Heart left ventricle (tissue), 16 donors: Measurements from ENCODE around the gene TTI1. TPM values are rescaled to one million over a fixed set of nuclear protein-coding genes. Genes with fewer than 3 reads are reported as not detected.

ENCODE experiments used
- ATAC-seq, 4 donors: fragments of 200-7000 bp; cut with Tn5 transposase; one replicate each; pipeline ENCODE4 v1.9.1; 2020 to 2022; ENCODE audit warnings: moderate library complexity in 4 of 4, mild to moderate bottlenecking in 3 of 4, moderate number of reproducible peaks in 1 of 4
- DNase-seq, 5 donors: peaks; one replicate each; pipeline ENCODE4 v3.0.0-alpha.2; 2020
- H3K27ac ChIP-seq, 12 donors: fragments of 200-600 bp; sonication (generic) in 4 of 12; one replicate each; pipeline versions ENCODE4 v1.5.0 to v1.8.0; 2016 to 2022; ENCODE audit warnings: mild to moderate bottlenecking in 2 of 12
- H3K27me3 ChIP-seq, 9 donors: fragments of 200-600 bp; sonication (generic) in 2 of 9; one replicate each; pipeline versions ENCODE4 v1.5.1 to v1.8.0; 2016 to 2022; ENCODE audit warnings: mild to moderate bottlenecking in 3 of 9
- H3K36me3 ChIP-seq, 9 donors: fragments of 200-600 bp; sonication (generic) in 2 of 9; one replicate each; pipeline versions ENCODE4 v1.5.0 to v1.8.0; 2018 to 2022; ENCODE audit warnings: mild to moderate bottlenecking in 2 of 9
- H3K4me1 ChIP-seq, 12 donors: fragments of 200-600 bp; sonication (generic) in 4 of 12; one replicate each; pipeline versions ENCODE4 v1.5.0 to v1.8.0; 2016 to 2022; ENCODE audit warnings: mild to moderate bottlenecking in 3 of 12
- H3K4me3 ChIP-seq, 12 donors: fragments of 200-600 bp; sonication (generic) in 4 of 12; one replicate each; pipeline versions ENCODE4 v1.5.0 to v1.8.0; 2017 to 2022; ENCODE audit warnings: mild to moderate bottlenecking in 9 of 12, moderate library complexity in 4 of 12
- H3K9me3 ChIP-seq, 12 donors: fragments of 200-600 bp; sonication (generic) in 4 of 12; one replicate each; pipeline versions ENCODE4 v1.5.0 to v1.8.0; 2016 to 2022; ENCODE audit warnings: mild to moderate bottlenecking in 1 of 12
- POLR2A ChIP-seq, 2 donors: fragments of 450-650 bp; IDR thresholded peaks; one replicate each; pipeline ENCODE4 v1.6.1; 2017; ENCODE audit warnings: antibody characterized with exemption in 2 of 2, mild to moderate bottlenecking in 2 of 2, moderate library complexity in 2 of 2
- WGBS, 4 donors: extraction: QIAGEN DNeasy Blood & Tissue Kit in 2 of 4; methylation state at CpG; one replicate each; pipeline versions ENCODE4 v1.1.5 to v1.1.7; 2013 to 2018; 5-methylcytosine and 5-hydroxymethylcytosine counted together
- intact Hi-C, 10 donors: fragments of 100-400 bp; cut with DNase I; formaldehyde crosslinking; loops; one replicate each; pipeline versions ENCODE4 v1.11.1 to v1.14.2; 2022
- polyA plus RNA-seq, 2 donors: library from polyadenylated mRNA; stranded (reverse); fragments of 200-250 nt; gene quantifications; one replicate each; pipeline ENCODE4 v1.2.3, GENCODE V29; 2013
- total RNA-seq, 9 donors: library from RNA; depleted of rRNA in 2 of 9; stranded (reverse); fragments of >200 nt in 2 of 9; fragmentation: NEBNext Ultra II Directional in 3 of 9; extraction: Animal tissue kit (Norgen Biotek cat#: 25700) in 3 of 9; gene quantifications; one replicate each; pipeline versions ENCODE4 v1.1.0 to v1.2.4, GENCODE V29; 2016 to 2023
- TF ChIP-seq, protein P1 (sequence below), 12 donors: fragments of 200-600 bp; sonication (generic) in 4 of 12; IDR thresholded peaks; one replicate each; pipeline versions ENCODE4 v1.5.0 to v1.8.0; 2018 to 2022; ENCODE audit warnings: antibody characterized with exemption in 12 of 12, mild to moderate bottlenecking in 5 of 12
- donor health status: ischemic (EF 13 %, LVEDD 7.1; RV severe dilation, severe dysfunction).
- donor health status: healthy with polysubstance abuse.
- donor health status: DM: no; HTN: yes; CAD: no.
- donor health status: DM: no; HTN: no; CAD: no.
- donor health status: ischemic (EF 25% LVEDD 6.9; RV normal size, moderate dysfunction).
- donor health status: ischemic (EF 25% LVEDD 5.7; RV mildly dilated, moderate dysfunction).
- donor health status: healthy.
- donor health status: DM: yes; HTN: yes; CAD: no.
- donor health status: ischemic (EF 35%, LVEDD 5.7; RV mildly dilated, moderate dysfunction).
- donor health status: nonischemic (EF 11% LVEDD 7.7; RV severe dilation, severe dysfunction).
- donor health status: DM: yes; HTN: yes; CAD: no.
- donor health status: PGD.
- donor health status: ischemic (EF 29% LVEDD 5.4; RV normal size, mild dysfunction).
- donor health status: nonischemic (EF 23%, LVEDD 6.1; RV moderate dilation, normal function).

TTI1 gene
- total and polyA plus RNA-seq, 11 donors: 7.3 to 13.3 (median 11.0) TPM

DNA sequence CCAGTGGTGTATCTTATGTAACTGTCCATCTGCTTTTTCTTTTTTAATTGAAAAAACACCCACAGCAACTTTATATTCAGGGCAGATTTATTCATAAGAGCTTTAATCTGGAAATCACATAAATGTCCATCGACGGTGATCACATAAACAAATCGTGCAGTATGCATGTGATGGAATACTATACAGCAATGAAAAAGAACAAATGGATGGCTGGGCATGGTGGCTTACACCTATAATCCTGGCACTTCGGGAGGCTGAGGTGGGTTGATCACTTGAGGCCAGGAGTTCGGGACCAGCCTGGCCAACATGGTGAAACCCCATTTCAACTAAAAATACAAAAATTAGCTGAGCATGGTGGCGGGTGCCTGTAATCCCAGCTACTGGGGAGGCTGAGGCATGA is 91.3 kb downstream of the TTI1 start:
- Histone ChIP-seq H3K36me3 (no peaks in the 10 kb centered on the region), H3K4me1 (no peaks in the 10 kb centered on the region)
- intact Hi-C loops: no loop called here

DNA sequence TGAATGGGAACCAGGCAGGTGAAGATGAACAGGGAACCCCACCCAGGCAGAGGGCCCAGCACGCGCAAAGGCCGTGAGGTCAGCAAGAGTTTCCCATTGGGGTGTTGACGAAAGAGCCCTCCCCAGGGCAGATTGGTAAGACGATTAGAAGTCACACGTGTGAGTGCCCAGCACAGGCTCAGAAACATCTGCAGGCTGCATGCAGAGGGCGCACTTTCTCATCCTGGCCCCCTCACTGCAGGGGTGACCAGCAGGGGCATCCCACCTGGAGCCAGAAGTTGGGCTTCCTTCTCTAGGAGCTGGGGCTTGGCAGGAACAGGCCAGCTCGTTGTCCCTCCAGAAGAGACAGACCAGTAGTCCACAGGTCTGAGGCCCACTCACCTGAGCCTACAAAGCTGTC is 91.9 kb downstream of the TTI1 start:
- TF ChIP-seq POLR2A (IDR thresholded peaks at IDR 0.05): no peak
- TF ChIP-seq, protein P1, sequence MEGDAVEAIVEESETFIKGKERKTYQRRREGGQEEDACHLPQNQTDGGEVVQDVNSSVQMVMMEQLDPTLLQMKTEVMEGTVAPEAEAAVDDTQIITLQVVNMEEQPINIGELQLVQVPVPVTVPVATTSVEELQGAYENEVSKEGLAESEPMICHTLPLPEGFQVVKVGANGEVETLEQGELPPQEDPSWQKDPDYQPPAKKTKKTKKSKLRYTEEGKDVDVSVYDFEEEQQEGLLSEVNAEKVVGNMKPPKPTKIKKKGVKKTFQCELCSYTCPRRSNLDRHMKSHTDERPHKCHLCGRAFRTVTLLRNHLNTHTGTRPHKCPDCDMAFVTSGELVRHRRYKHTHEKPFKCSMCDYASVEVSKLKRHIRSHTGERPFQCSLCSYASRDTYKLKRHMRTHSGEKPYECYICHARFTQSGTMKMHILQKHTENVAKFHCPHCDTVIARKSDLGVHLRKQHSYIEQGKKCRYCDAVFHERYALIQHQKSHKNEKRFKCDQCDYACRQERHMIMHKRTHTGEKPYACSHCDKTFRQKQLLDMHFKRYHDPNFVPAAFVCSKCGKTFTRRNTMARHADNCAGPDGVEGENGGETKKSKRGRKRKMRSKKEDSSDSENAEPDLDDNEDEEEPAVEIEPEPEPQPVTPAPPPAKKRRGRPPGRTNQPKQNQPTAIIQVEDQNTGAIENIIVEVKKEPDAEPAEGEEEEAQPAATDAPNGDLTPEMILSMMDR (IDR thresholded peaks at IDR 0.05): peak in 1 of 12 donors; percentile 12
- ATAC-seq (no peak), DNase-seq (no peak)
- Histone ChIP-seq H3K4me1 (no peaks in the 10 kb centered on the region), H3K27me3 (no peaks in the 10 kb centered on the region), H3K9me3 (peaks cover 0 to 3% (median 0%) of the 10 kb centered on the region in 12 donors), H3K4me3 (no peak overlapping the region), H3K27ac (no peak overlapping the region), H3K36me3 (no peaks in the 10 kb centered on the region)
- intact Hi-C loops: no loop called here
- 61 to 75% (median 64%) methylated on average over 6 to 8 of the region's 8 CpGs for WGBS, 4 donors

More for the DNA sequence above, 91.3 kb downstream of the TTI1 start:
- Histone ChIP-seq H3K4me3 (no peak overlapping the region), H3K9me3 (peaks cover 0 to 3% (median 0%) of the 10 kb centered on the region in 12 donors), H3K27me3 (no peaks in the 10 kb centered on the region), H3K27ac (no peak overlapping the region)
- ATAC-seq (no peak), DNase-seq (no peak)
- no peak for TF ChIP-seq POLR2A (IDR thresholded peaks at IDR 0.05)
- TF ChIP-seq, protein P1 (IDR thresholded peaks at IDR 0.05): no peak
- 90 to 95% (median 92%) methylated on average over 6 of the region's 6 CpGs for WGBS, 4 donors

DNA sequence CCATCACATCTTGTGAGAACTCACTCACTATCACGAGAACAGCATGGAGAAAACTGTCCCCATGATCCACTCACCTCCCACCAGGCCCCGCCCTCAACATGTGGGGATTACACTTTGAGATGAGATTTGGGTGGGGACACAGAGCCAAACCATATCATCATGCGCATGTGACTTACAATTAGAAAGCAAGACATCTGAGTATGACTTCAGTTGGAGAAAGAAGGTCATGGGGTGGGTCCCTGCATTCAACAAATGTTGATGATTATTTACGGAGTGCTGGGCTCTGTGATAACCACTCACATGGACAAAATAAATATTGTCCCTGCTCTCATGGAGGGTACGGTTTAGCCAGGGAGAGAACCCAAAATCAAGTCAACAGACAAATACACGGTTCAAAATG is 92.4 kb downstream of the TTI1 start:
- intact Hi-C loops: no loop called here
- DNase-seq (peak in 1 of 5 donors; percentile 1), ATAC-seq (no peak)
- H3K27me3 ChIP-seq: no peaks in the 10 kb centered on the region
- H3K9me3 ChIP-seq: peaks cover 0 to 3% (median 0%) of the 10 kb centered on the region in 12 donors
- no peak overlapping the region for H3K27ac ChIP-seq
- no peaks in the 10 kb centered on the region for H3K4me1 ChIP-seq
- no peaks in the 10 kb centered on the region for H3K36me3 ChIP-seq
- TF ChIP-seq, protein P1 (IDR thresholded peaks at IDR 0.05): no peak
- no peak for TF ChIP-seq POLR2A (IDR thresholded peaks at IDR 0.05)
- 74 to 82% (median 80%) methylated on average over 6 of the region's 6 CpGs for WGBS, 4 donors
- no peak overlapping the region for H3K4me3 ChIP-seq

DNA sequence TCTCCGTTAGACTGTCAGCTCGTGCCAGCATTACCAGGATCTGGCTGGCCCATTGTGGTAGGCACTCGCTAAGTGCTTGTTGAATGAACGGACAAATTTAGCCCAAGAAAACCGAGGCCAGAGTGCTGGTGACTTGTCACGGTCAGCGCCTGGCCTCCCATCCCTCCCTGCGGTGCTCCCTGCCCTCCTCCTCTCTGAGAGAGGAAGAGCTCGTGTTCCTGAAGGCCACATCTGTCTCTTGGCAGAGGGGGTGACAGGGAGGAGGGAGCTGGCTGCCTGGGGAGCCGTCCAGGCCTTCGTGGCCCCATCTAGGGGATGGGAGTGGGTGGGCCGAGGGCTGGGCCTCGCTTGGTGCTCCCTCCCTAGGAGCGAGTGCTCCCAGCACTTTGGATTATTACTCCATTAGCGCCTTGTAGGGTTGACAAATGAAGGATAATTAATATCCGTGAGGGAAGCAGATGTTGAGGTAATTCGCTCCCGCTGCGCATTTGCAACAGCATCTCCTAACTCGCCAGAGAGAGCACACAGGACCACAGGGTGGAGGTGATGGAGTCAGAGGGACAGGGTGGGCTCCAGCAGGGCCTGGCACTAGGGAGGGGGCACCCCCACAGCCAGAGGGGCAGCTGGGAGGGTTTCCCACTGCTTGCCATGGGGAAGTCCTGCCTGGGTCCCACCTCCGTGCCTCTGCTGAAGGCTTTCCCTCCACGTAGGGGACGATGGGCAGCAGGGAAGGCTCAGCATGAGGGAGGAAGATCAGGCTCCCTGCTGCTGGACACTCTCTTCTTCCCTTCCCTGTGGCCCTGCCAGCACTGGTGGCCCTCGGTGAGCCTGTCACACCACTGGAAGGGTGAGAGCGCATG is 93.3 kb downstream of the TTI1 start:
- TF ChIP-seq, protein P1 (IDR thresholded peaks at IDR 0.05): no peak
- no peak for TF ChIP-seq POLR2A (IDR thresholded peaks at IDR 0.05)
- 81 to 87% (median 85%) methylated on average over 17 to 25 of the region's 25 CpGs for WGBS, 4 donors
- no peak overlapping the region for H3K4me3 ChIP-seq
- peaks cover 0 to 3% (median 0%) of the 10 kb centered on the region in 12 donors for H3K9me3 ChIP-seq
- no peaks in the 10 kb centered on the region for H3K4me1 ChIP-seq
- H3K36me3 ChIP-seq: no peaks in the 10 kb centered on the region
- ATAC-seq (no peak), DNase-seq (peak in 1 of 5 donors; percentile 13)
- H3K27ac ChIP-seq: no peak overlapping the region
- H3K27me3 ChIP-seq: no peaks in the 10 kb centered on the region
- intact Hi-C loops: no loop called here
